Thyroid gland (tissue), 4 donors: Measurements from ENCODE around the gene AP3D1.

Experiments used
- CTCF ChIP-seq, 6 experiments: fragments of 200-600 bp in 3 of 6; fragments of 450-650 bp in 3 of 6; sonication (generic) in 3 of 6; IDR thresholded peaks; one replicate each; pipeline ENCODE4 v1.5.1; 2016 to 2019; ENCODE audit warnings: antibody characterized with exemption in 6 of 6, mild to moderate bottlenecking in 2 of 6, inconsistent platforms in 1 of 6, moderate library complexity in 1 of 6
- POLR2A ChIP-seq, 2 donors: fragments of 450-650 bp; IDR thresholded peaks; one replicate each; pipeline ENCODE4 v1.6.1; 2017; ENCODE audit warnings: antibody characterized with exemption in 2 of 2, mild to moderate bottlenecking in 2 of 2, moderate library complexity in 1 of 2

GRCh38 chr19:2149980-2150793 is 1.2 kb downstream of the AP3D1 start:
- no peak for TF ChIP-seq CTCF (IDR thresholded peaks at IDR 0.05)
- TF ChIP-seq POLR2A (IDR thresholded peaks at IDR 0.05): no peak
